Measurements from ENCODE around the gene ADCY9.

- TF ChIP-seq, protein P1, sequence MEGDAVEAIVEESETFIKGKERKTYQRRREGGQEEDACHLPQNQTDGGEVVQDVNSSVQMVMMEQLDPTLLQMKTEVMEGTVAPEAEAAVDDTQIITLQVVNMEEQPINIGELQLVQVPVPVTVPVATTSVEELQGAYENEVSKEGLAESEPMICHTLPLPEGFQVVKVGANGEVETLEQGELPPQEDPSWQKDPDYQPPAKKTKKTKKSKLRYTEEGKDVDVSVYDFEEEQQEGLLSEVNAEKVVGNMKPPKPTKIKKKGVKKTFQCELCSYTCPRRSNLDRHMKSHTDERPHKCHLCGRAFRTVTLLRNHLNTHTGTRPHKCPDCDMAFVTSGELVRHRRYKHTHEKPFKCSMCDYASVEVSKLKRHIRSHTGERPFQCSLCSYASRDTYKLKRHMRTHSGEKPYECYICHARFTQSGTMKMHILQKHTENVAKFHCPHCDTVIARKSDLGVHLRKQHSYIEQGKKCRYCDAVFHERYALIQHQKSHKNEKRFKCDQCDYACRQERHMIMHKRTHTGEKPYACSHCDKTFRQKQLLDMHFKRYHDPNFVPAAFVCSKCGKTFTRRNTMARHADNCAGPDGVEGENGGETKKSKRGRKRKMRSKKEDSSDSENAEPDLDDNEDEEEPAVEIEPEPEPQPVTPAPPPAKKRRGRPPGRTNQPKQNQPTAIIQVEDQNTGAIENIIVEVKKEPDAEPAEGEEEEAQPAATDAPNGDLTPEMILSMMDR (conservative IDR thresholded peaks at IDR 0.05; ENCODE audit: low read depth, low read length), result no peak
- no peak for TF ChIP-seq EZH2 (IDR thresholded peaks at IDR 0.05; ENCODE audit: borderline replicate concordance, low read depth, low read length, poor library complexity, severe bottlenecking)
These were observed 196.0 kb downstream of the ADCY9 start for GRCh38 chr16:3920206-3920605.

Measured in A673 (cell line).